Pons (tissue), 1 donor: ENCODE results near the gene LTBP3.
"Not testable (repeated sequence)": the region's sequence is repeated elsewhere in the genome, so short reads cannot be mapped to it uniquely, and the experiment has no call there.

Experiments used
- DNase-seq: peaks from one replicate; pipeline ENCODE4 v3.0.0-alpha.2; 2016; ENCODE audit warnings: low spot score

LTBP3 gene

DNA sequence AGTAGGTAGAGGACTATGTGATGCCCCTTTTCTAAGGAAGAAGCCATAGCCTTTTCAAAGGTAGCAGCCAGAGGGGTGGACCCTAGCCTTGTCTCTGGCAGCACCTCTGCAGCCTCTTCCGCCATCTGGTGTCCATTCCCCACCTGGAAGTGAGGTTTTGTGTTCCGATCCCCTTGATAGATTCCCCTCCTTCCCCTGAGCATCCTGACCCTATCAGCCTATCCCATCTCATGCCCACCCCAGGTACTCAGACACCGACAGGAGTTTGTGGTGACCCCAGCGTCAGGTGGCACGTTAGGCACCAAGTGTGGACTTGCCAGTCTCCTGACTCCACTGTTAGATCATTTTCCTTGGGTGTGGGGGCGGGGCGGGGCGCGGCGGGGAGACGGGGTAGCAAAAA lies 13.8 kb upstream of the LTBP3 start:
- DNase-seq = no peak

DNA sequence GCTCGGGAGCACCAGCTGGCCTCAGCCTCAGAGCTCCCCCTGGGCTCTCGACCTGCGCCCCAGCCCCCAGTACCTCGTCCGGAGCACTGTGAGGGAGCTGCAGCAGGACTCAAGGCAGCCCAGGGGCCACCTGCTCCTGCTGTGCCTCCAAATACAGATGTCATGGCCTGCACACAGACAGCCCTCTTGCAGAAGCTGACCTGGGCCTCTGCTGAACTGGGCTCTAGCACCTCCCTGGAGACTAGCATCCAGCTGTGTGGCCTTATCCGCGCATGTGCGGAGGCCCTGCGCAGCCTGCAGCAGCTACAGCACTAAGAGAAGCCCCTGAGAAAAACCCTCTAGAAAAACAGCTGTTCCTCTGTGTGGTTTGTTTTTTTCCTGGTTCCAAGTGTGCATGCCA lies 13.3 kb upstream of the LTBP3 start:
- no peak for DNase-seq

DNA sequence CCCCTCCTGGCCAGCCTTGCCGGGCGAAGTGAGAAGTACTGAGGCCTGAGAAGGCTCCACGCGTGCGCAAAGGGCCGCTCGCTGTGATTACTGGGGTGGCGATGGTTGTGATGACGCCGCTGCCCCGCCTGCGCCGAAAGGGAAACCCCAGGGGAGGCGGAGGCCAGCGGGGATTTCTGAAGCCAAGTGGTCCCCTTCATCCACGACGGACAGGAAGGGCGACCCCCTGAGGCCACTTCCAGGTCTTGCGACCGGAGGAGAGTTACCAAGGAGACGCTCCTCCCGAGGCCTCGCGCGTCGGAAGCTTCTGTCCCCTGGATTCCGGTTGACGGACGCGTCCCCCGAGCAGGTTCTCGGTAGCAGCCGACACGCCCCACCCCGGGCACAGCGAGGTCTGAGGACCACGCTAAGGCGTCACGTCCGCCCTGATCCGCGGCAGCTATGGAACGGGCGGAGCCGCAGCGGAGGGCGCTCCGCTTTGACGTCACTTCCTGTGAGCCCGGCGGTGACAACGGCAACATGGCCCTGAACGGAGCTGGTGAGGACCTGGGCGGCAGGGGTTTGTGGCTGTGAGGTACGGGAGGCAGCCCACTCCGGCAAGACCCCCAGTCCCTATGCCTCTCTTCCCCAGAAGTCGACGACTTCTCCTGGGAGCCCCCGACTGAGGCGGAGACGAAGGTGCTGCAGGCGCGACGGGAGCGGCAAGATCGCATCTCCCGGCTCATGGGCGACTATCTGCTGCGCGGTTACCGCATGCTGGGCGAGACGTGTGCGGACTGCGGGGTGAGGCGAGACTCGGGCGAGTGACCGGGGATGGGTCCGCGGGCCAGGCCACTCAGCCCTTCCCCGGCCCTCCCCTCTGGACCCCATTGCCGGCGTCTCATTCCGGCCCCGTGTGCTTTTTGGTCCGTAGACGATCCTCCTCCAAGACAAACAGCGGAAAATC lies 12.1 kb upstream of the LTBP3 start, which contains the start of gene ZNRD2:
TSS of gene ZNRD2 (plus strand) at position 505 of the 946 bp plus-strand sequence. CDS start at position 520, 15 bp downstream.
- peak; percentile 97 for DNase-seq

DNA sequence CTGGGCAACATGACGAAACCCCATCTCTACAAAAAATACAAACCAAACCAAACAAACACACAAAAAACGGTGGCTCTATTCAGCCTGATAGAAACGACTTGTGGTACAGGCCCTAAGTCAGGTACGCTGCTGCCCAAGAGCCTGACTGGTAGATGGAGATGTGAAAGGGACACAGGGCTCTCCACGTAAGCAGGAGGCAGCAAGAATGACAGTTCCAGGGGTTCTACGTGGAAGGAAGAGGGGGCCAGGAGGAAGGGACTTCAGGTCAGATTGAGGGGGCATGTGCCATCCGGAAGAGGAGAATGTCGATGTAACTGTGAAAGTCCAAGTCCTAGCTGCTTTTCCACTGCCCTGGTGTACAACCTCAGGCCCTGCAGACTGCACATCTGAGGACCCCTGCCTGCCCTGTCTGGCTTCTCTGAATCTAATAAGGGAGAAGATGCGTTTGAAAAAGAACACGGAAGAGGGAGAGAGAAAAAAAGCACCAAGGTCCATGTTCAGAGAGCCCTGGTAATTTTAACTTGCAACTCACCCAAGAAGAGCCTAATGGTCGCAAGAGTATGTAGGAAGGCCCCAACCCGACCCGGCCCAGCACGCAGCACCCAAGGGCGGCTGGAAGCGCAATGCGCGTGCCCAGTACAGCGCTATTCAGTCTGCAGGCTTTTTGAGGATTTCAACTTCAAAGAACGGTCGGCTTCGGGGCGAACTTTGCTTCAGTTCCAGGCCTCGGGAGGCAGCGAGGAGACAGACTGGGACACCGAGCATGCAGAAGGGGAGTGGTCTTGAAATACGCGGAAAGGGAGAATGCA lies 11.2 kb upstream of the LTBP3 start:
- no peak for DNase-seq

DNA sequence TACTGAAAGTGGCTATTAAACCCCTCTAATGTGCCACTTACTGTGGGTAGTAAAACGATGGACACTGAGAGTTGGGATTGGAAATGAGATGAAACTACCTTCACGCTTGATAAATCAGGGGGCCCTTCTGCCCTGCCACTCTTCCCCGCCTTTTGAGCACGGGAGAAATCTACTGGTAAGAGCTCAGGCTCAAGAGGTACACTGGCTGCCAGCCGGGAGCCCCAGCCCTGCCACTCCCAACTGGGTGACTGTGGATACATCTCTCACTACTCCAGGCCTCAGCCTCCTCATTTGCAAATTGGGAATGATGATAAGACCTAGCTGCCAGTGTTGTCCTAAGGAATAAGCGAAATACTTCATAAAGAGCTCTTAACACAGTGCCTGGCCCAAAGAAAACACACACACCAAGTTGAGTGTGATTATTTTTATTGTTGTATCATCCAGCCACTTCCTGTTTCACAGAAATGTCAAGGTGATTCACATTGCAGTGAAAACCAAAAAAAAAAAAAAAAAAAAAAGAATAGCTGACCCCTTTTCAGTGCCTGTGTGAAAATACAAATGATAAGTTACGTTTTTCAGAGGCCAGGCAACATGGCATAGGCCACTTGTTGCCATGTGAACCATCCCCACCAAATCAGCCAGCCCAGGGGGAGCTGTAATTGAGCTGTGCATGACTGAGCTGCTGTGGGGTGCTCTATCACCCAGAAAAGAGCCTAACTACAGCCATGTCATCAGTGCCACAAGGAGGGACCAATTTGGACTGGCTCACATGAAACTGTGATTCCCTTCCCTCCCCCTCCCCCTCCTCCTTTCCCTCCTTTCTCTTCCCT lies 7.7 kb upstream of the LTBP3 start:
- no peak for DNase-seq

DNA sequence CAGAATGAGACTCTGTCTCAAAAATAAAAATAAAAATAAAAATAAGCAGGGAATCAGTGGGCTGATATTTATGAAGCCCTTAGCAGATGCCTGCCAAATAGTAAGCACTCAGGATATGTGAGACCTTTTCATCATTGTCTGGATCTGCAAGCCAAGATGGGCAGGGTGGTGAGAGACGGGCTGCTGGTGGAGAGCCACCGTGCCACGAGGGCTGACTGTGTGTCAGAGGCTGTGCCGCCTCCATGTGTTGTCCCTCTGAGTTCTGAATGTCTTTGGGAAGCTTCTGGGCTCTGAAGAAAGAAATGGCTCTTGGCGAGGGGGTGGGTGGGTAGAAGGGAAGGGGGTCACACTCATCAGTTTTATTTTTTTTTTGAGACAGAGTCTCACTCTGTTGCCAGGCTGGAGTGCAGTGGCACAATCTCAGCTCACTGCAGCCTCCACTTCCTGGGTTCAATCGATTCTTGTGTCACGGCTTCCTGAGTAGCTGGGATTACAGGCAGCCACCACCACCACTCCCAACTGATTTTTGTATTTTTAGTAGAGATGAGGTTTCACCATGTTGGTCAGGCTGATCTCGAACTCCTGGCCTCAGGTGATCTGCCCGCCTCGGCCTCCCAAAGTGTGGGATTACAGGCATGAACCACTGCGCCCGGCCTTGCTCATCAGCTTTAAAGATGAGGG lies 6.9 kb upstream of the LTBP3 start:
- DNase-seq = not testable (repeated sequence)

DNA sequence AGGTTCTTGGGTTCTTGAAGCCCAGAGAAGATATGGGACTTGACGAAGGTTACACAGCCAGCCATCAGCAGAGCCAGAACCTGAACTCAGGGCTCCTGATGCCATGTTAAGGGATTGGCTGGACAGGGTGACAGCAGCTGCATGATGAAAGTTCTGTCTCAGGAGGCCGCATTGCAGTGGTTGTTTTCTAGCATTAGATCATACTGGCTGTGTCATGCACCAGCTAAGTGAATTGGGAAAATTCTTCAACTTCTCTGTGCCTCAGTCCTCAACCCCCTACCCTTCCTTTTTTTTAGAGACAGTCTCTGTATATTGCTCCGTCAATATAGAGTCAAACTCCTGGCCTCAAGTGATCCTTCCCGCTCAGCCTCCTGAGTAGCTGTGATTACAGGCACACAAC lies 5.4 kb upstream of the LTBP3 start:
- DNase-seq = no peak

DNA sequence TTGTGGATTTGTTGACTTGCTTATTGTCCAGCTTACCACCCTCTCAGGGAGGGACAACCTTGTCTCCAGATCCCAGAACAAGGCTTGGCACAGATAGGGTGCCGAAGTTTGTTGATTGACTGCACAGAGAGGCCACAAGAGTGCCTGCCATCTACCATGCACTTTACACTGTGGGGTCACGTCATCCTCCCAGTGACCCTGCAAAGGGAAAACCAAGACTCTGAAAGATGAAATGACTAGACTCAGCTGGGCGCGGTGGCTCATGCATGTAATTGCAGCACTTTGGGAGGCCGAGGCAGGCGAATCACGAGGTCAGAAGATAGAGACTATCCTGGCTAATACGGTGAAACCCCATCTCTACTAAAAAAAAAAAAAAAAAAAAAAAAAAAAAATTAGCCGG lies 4.6 kb upstream of the LTBP3 start:
- DNase-seq = no peak

DNA sequence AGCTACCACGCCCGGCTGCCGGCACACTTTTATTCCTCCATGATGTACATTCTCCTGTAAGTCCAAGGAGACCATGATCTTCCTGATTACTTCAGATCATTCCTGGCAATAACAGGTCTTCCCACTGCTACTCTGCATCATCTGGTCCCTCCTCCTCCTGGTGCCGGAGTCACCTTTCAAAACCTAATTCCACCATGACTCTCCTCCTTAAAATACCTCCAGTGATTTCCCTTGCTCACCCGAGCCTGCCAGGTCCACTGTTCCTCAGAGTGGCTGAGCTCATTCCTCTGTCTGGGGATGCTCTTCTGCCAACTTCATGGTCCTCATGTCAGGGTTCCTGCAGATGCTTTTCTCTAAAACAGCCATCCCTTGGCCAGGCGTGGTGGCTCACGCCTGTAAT lies 3.9 kb upstream of the LTBP3 start:
- DNase-seq = no peak

DNA sequence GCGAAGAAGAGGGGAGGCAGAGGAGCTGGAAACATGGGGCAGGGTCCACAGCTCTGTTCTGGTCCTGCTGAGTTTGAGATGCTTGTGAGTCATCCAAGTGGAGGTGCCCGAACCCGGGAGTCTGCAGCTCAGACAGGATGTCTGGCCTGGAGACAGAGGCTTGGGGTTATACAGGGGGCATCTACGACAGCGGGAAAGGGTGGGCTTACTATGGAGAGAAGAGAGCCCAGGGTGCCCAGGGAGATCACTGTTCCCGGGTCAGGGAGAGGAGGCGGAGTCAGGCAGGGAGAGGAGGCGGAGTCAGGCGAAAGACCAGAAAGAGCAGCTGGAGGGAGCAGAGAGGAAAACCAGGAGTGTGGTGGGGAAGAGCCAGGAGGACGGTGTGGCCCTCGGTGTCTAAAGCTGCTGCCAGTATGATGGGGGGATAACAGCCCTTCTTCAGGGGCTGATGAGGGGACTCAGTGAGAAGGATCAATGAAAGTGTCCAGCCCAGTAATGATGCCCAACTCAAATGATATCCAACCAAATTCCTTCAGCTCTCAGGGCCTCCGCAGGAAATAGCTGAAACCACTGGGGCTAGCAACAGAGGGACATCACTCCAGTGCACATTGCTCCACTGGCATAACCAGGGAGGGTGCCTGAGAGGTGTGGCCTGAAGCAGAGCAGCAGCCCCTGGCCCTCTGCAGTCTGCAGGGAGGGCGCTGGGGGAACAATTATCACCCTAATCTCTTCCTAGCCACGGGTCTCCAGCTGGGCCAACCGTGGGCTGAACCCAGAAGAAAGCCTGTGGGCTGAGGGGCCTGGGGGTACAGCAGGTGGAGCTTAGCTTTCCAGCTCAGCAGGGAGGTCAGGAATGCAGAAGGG lies 2.6 kb upstream of the LTBP3 start:
- no peak for DNase-seq

DNA sequence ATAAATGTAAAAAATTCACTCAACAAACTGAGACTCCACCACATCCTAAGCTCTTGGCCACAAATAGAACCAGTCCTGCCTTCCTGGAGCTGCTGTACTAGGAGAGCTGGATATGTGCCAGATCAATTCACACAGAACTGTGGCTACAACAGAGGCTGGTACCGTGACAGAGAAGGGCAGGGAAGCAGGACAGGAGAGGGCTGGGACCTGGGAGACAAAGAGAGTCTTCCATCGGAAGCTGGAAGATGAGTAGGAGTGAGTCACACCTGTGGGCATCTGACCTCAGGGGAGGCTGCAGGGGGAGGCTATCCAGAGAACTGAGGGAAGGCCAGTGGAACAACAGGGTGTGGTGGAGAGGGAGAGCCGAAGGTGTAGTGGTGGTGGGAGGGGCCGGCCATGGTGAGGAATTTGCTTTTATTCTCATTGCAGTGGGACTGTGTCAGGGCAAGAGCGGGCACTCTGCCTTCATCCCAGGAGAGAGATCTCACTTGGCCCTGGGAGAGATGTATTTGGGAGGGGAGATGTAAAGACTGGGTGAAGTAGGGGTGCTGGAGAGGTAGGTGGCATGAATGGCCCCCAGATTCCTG lies 1.9 kb upstream of the LTBP3 start:
- peak; percentile 63 for DNase-seq

DNA sequence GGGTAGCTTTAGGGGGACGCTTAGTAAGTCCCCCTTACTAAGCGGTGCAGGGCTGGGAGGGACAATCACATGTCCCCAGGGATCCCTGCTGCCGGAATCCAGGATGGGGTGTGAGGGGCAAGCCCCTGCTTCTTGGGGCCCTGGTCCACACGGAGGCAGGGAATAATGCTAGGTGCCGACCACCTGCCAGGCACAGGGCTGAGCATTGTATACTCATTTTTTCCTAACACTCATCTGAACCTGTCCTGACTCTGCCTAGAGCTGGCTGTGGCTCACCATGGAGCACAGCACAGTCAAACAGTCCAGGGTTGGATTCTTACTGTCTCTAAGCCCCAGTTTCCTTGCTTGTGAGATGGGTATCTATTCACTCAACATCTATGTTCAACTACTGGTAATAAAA lies 1.4 kb upstream of the LTBP3 start:
- no peak for DNase-seq

DNA sequence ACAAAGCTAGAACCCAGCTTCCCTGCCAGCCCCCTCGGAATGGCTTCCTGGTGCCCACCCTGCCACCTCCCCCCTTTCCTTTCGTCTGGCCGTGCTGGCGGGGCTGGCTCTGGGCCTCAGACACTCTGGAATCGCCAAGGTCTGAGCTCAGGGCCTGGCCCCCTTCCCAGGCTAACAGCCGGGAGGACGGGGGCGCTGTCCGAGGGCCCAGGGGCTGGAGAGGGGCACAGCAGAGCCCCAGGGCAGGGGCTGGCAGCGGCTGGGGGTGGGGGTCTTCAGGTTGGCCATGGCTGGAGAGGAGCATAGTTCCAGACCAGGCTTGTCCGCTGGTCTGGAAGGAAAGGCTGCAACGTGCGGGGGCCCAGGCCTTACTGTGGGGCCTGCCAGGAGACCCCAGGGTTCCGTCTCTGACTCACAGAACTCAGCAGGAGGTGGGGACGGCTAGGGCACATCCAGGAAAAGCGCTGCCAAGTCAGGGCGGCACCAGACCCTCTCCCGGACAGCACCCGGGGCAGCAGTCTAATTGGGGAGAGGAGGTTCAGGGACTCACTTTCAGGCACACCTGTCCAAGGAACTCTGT lies 861 bp upstream of the LTBP3 start:
- DNase-seq = no peak

DNA sequence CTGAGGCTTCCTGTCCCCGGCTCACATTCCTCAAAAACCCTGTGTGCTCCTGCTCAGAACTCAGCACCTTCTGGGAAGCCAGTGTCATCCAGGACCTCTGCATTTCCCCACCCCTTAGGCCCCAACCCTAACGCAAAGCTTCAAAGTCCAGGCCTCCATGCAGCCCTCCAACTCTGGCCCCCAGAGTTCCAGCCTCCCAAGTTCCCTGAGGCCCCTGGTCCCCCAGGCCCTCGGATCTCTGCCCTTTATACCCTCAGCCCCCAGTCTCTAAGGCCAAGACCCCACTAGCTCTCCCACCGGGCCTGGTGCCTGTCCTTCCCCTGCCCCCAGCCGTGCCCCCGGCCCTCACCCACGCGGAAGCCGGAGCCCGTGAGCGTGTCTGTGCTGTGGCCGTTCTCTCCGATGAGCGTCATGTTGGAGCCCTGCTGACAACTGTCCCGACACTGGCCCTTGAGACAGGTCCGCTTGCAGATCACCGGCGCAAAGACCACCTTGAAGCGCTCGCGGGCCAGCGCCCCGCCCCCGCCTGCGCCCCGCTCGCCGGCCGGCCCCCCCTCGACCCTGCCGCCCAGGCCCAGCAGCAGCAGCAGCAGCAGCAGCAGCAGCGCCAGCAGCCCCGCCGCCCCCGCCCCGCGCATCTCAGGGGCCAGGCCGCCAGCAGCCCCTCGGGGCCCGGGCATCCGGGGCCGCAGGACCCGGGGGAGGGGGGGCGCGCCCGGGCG lies 718 bp downstream of the LTBP3 start:
- DNase-seq = no peak

DNA sequence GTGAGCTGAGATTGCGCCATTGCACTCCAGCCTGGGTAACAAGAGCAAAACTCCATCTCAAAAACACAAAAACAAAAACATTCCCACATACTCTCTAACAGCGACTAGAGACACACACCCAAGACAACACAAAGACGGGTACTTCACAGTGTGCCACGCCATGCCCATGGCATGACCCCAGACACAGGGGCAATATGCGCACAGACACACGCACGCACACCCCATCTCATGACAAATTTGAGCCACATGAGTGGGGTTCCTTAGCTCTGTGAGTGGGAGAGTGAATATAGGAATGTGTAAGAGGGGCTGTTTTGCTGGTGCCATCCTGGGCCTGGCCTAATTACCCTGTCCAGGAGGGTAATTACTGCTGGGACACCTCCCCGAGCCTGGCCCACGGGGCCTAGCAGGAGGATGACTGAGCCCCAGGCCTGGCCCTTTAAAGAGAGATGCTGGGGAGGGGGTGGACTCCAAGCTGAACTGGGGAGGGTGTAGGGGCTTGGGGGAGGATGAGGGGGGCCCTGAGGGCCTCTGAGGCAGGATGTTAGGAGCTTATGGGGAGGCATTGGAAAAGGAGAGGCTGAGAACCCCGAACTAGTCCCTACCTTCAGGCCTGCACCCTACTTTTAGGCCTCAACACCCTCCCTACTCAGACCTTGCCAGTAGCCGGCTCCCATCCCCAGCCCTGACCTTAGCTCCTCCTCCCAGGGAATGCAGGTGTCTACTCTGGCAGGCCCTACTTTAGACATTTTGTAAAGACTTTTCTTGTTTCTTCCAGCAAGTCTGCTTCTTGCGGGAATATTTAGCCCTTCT lies 1.5 kb downstream of the LTBP3 start:
- DNase-seq = no peak

DNA sequence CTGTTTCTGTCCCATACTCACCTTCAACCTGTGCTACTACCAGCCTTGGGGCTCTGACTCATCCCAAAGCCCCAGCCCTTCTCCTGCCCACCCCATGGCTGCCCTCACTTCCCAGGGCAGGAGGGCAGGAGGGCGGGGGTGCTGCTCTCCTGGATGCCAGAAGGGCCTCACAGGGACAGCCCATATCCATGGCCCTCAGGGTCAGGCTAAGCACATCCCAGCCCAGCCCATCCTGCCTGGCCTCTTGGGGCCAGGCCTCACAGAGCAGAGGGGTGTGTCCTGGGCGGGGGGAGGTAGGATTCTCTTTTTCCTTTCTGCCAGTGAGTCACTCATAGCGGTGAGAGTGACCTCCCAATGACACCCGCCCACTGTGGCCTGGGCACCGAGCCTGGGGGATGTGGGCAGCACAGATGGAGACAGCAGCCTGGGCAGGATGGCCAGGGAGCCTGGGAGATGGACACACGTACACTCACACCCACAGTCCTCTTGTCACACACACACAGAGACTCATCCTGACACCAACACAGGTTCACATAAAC lies 2.4 kb downstream of the LTBP3 start:
- no peak for DNase-seq

DNA sequence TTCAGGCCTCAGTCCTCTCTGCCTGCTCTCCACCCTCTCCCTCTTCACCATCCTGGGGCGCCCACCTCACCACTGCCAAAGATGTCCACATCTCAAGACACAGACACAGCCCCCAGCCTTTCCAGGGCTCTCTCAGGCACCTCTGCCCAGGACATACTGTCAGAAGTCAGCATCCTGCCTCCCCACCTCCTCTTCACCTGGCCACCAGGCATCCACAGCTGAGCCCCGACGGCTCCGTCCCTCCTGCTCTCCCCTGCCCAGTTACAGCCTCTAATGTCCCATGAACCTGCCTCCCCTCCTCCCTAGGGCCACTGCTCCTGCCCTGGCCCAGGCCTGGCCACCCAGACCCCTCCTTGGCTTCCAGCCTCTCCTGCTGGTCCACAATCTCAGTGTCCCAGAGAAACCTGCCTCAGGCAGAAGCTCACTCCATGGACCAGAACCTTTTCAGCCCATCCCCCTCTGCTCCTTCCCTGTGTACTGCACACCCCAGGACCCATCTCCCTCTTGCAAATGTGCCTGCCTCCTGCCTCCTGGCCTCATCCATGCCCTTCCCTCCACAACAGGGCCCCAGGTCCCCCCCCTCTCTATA lies 3.2 kb downstream of the LTBP3 start:
- DNase-seq = no peak
